HG02588 (cell line): ENCODE results near the gene INPP5F.
"Not testable (repeated sequence)": the region's sequence is repeated elsewhere in the genome, so short reads cannot be mapped to it uniquely, and the experiment has no call there.

Experiments
- ATAC-seq: cut with Tn5 transposase; IDR thresholded peaks from one replicate; pipeline ENCODE4 v1.9.1; 2021; ENCODE audit warnings: mild to moderate bottlenecking, moderate library complexity; ENCODE audit not compliant: unreplicated experiment

The INPP5F gene

GRCh38 chr10:119772334-119772733, 46.5 kb downstream of the INPP5F start:
- no peak for ATAC-seq

DNA sequence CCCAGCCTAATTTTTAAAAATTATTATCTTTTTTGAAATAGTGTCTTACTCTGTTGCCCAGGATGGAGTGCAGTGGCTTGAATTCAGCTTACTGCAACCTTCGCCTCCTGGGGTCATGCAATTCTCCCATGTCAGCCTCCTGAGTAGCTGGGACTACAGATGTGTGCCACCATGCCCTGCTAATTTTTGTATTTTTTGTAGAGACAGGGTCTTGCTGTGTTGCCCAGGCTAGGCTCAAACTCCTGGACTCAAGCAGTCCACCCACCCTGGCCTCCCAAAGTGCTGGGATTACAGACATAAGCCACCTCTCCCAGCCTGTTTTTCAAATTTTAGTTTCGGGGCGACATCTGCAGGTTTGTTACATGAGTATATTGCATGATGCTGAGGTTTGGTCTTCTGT, 47.2 kb downstream of the INPP5F start:
- ATAC-seq, result not testable (repeated sequence)

DNA sequence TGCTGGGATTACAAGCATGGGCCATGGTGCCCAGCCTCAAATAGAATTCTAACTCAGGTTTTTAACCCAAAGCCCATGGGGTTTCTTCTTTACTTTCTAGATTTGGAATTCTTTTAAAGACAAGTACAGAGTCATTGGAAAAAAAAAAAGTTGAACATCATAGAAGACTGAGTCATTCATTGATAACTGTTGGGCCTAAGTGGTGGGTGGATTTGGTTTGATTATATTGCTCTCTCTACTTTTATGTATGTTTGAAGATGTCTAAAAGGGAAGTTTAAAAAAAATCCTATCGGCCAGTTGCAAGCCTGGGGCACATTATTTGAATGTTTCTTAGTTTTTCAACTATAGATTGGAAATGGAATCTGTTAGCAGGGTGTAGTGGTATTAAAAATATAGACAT, 49.7 kb downstream of the INPP5F start:
- no peak for ATAC-seq

DNA sequence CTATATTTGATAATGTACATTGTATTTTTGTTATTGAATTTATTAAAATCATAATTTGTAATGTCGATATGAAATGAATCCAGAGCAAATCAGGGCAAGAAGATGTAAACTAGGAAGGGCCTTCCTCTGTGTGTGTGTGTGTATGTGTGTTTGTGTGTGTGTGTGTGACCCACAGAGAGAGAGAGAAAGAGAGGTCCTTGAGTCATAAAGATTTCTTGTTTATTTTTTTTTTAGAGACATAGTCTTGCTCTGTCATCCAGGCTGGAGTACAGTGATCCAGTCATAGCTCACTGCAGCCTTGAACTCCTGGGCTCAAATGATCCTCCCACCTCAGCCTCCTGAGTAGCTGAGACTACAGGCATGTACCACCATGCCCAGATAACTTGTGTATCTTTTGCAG, 50.7 kb downstream of the INPP5F start:
- ATAC-seq, result no peak

DNA sequence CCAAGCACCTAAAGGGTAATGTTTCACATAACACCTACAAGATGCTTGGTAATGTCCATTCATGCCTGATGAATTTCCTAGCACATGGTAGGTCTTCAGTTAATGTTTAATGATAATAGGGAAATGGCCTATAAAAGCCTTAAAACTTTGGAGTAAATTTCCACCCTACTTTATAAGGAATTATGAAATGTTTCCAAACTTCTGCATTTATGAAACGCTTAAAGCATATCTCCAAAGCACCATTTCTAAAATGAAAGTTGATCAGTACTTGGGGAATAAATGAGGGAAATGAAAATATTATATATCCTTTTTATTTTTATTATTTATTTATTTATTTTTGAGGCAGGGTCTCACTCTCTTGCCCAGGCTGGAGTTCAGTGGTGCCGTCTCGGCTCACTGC, 51.8 kb downstream of the INPP5F start:
- no peak for ATAC-seq

GRCh38 chr10:119778776-119779445, 53.1 kb downstream of the INPP5F start:
- no peak for ATAC-seq

DNA sequence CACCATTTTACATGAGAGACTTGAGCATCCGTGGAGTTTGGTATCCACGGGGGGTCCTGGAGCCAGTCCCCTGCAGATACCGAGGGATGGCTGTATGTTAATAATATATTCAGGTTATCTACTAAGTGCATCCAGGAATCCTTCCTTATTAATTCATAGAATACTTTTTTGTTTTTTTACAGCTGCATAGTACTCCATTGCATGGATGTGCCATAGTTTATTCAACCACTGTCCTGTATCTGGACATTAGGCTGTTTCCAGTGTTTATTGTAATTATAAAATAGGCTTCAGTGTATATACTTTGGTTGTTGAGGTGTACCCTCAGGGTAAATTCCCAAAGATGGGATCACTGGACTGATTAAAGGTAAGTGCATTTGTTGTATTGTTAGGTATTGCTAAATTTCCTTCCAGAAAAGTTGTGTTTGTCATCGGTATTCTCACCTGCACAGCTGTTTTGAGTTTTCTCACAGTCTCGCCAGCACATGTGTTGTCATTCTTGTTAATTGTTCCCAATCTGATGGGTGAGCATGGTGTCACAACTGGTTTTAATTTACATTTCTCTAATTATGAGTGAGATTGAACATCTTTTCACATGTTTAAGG, 55.1 kb downstream of the INPP5F start:
- ATAC-seq, result no peak

DNA sequence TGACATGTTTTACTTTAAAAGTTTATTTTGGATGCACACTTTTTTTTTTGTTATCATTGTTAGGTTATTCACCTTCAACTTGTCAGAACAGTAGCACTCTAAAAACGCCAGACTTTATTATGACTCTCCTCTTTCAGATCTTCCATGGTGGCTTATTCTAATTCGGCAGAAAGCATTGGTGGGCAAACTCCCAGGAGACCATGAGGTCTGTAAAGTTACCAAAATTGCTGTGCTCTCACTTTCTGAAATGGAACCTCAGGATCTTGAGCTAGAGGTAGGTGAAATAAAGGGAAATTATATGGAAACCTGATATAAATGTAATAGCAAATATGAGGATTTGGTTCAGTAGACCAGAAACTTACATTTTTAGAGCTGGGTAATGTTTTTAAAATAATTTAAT, 55.6 kb downstream of the INPP5F start:
- ATAC-seq, result no peak

DNA sequence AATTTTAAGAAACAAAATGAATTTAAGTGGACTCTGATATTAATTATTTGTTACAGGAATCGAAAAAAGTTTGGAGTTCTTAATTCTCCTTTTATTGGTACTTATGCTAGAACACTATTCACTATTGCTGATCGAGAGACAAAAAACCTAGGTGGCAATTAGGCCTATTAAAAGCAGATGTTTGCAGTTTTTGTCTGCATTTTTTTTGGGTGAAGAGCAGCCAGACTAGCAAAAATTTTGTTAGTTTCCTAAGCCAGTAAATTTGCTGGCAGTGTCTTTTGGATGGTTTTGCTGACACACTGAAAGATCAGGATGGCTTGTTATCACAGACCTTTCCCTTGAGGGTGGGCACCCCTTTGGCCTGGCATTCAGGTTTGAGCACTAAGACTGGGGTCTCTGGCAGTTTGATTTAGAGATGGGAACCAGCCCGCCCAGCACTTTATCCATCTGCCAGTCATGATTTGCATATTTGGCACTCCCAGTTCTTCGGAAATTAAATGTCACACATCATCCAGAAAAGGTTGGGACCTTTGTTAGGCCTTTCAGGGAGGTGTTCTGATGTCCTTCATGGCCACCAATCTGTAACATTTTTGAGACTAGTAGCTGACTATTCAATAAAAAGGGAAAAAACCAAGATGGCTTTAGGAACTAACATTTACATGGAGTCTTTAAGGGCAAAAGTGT, 57.3 kb downstream of the INPP5F start:
- ATAC-seq, result no peak

DNA sequence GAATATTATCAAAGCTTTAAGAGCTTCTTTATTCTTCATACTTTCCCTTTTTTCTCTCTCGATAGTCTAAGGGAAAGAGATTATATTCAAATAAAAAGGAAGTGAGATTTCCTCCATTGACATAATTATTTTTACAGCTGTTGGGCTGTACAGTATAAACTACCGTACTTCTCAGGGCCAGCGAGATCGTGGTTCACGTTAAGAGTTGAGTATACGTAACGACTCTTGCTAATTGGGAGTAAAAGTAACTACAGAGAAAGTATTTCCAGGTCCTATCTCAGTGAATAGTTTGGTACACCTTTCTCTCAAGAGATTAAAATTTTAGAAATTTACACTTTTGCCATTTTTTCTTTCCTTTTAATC, 57.8 kb downstream of the INPP5F start:
- ATAC-seq, result no peak

- no peak for ATAC-seq
Observed at GRCh38 chr10:119784340-119785067, 58.7 kb downstream of the INPP5F start.

DNA sequence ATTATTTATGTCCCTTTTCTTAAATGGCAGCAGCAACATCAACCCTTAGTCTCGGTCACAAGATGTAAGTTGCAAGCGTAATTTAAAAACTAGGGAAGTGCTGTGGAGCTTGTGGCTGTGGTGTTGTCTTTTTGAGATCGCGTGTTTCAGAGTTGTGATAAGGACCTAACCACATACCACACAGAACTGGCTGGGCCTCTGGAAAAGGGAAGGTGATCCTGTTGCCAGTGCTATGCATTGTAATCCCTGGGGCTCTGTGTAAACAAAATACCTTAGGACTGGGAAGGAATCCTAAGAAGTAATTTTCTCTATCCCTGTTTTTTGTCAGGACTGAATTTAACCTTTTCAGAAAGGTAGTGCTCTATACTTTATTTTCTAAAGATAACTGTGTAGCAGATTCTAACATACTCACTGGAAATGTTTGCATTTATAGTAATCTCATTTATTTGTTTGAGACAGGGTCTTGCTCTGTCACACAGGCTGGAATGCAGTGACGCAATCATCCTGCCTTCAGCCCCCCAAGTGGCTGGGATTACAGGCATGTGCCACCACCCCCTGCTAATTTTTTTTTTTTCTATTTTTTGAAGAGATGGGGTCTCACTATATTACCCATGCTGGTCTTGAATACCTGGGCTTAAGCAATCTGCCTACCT, 60.4 kb downstream of the INPP5F start:
- no peak for ATAC-seq

- not testable (repeated sequence) for ATAC-seq
Observed at GRCh38 chr10:119795101-119795500, 69.3 kb downstream of the INPP5F start.

- ATAC-seq, result no peak
Observed at GRCh38 chr10:119796039-119796438, 70.2 kb downstream of the INPP5F start.

DNA sequence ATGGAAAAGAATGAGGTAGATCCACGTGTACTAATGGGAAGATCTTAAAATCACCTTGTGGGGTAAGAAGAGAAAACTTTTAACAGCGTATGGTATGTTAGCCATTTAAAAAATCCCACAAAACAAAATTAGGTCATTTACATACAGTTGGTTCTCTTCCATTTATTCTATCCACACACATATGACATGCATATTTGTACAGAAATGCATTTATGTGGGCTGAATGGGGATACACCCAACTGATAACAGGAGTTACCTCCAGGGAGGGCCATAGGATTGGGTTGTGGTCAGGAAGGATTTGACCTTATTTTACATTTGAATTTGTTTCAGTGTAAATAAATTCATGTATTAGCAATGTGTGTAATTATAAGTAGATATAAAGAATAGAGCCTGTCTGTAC, 75.3 kb downstream of the INPP5F start:
- ATAC-seq, result no peak

- no peak for ATAC-seq
Observed at GRCh38 chr10:119801998-119802538, 76.2 kb downstream of the INPP5F start.

DNA sequence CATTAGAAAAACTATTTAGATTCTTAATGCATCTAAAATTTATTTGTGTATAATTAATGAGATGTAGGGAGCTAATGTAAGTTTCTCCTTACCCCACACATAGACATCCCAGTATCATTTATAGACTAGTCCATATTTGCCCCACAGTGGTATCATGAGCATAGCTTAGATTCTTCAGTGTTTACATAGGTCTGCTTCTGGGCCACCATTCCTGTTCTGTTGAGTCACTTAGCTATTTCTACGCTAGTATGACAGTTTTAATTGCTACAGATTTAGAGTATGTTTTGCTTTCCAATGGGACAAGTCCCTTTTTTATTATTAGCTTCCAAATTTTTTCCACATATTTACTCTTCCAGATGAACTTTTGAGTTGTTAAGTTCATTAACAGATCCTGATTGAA, 77.4 kb downstream of the INPP5F start:
- ATAC-seq, result no peak

DNA sequence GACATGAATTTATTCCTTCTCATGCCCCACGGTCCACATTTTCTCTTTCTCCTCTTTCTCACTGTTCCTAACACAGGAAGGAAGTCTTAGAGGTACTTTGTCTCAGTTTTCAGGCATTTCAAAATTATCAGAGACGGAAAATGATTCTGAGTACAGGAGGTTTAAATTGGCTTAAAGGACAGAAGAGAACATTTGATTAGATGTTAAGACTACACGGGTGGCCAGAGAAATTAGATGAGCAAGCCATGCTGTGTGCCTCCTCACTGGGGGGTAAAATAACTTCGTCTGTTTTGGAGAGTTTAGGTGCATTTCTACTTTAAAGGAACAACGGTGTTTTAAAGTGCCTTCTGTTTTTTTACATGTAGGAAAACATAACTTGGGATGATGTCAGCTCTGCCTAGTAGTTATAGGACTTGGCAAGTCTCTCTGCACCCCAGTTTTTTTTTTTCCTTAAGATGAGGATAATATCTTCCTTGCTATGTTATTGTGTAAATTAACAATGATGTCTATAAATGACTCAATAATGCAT, 79.9 kb downstream of the INPP5F start:
- ATAC-seq, result no peak

DNA sequence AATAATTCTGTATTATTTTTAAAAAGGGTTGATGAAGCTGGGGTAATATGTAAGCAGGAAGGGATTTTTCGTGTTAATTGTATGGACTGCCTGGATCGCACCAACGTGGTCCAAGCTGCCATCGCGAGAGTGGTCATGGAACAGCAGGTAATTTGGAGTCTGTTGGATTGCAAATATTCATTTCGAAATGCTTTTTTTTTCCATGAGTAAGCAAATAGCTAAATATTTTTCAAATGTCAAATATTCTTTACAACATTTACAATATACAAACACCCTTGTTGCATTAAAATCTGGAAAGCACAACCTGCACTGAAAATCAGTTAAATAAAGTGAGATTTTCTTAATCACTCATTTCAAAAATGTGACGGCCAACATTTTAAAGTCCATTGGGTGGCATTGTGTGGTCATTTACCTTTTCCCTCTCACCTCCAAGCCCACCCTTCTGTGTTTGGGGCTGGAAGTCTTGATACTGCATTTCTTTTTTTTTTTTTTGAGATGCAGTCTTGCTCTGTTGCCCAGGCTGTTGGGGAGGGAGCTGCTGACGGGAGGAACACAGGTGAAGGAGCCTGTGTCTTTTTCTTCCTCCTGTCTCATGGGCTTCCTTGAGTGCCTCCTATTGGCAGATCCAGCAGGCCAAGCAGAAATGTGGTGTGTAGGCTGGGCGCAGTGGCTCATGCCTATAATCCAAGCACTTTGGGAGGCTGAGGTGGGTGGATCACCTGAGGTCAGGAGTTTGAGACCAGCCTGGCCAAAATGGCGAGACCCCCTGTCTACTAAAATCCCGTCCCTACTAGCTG, 80.7 kb downstream of the INPP5F start:
- no peak for ATAC-seq
